ENCODE results near the gene ZNF467.
A peak's percentile ranks its signal among the peaks of the same experiment; 100 is the strongest.

Gene ZNF467

GRCh38 chr7:149748076-149748874 is 25.1 kb downstream of the ZNF467 start:
- no peak for DNase-seq (ENCODE audit: low read depth)

DNA sequence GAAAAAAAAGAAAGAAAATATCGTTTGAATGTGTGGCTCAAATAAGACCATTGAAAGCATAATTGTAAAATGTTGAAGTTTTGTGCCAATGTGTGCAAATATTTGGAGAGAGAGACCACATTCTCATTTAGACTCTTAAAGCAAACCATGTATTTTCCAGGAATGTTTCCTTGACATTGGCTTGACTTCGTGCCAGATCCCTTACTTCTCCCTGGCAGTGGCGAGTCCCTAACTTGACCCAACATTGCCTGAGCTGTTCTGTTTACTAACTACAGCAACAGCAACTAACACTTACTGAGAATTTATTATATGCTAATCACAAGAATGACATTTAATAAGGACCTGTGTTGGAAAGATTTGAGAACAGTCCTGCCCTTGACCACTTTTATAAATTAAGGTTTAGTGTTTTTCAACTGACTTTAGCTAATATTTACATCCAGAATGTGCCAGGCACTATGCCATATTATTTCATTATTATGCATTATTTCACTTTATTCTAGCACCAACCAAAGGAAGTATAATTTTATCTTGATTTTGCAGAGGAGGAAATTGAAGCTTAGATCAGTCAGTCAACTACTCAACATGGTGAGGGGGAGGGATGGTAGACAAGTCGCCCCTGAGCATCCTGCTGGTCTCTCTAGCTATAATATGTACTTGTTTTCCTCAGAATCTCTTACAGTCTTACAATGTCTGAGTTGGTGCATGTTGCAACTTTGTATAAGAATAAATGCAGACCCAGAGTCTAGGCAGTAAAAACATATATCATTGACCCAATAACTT is 29.7 kb downstream of the ZNF467 start:
- no peak for DNase-seq (ENCODE audit: low read depth)

- peak; percentile 23 for DNase-seq (ENCODE audit: low read depth)
Measured at GRCh38 chr7:149742075-149742701, 31.2 kb downstream of the ZNF467 start.

GRCh38 chr7:149741629-149742028 is 31.8 kb downstream of the ZNF467 start:
- no peak for DNase-seq (ENCODE audit: low read depth)

- no peak for DNase-seq (ENCODE audit: low read depth)
Measured at GRCh38 chr7:149736478-149737360, 36.7 kb downstream of the ZNF467 start.

DNA sequence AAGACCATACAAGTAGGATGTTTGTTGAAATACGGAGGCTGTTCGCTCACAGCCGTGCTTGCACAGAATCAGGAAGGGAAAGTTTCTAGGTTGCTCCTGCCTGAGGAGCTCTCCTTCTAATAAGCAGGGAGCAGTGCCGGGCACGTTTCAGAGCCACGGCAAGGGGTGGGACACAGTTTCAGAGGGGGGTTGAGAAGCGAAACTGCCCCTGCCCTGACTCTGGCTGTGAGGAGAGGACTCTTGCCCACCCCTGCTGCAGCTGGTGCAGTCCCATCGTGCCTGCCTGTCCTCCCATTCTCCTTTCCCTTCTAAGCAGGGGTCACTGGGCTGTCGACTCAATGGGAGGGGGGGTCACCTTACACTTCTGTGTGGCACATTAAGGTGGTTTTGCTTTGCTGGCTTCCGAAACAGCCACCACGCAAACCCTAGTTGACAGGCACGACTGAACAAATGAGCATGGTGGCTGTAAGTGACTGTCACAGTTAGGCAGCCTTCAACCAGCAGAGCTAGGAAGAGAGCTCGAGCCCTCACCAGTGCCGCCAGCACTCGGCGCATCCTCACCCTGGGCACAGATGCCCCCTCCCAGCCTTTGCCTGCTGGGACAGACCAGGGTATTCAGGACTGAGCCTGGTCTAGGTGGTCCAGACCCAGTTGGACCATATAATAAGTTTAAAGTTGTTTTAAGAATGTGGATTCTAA is 37.5 kb downstream of the ZNF467 start:
- DNase-seq (ENCODE audit: low read depth), result no peak

DNA sequence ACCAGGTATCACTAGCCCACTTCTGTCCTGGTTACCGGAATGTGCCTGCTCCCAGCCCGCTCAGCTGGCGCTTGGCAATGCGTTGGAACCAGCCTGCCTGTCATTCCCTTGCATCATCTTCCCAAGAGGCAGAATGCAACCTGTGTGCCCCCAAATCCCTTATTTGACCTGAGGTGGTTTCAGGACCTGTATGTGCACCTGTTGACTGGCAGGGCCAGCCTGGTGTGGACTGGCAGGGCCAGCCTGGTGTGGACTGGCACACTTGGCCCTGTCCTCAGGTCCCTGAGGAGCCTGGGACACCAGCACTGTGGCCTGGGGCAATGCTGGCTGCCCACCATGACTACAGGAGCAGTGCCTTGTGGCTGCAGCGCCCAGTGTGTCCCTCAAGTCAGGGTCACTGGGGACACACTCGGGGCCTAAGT is 38.2 kb downstream of the ZNF467 start:
- DNase-seq (ENCODE audit: low read depth), result no peak

GRCh38 chr7:149734791-149735075 is 38.7 kb downstream of the ZNF467 start:
- DNase-seq (ENCODE audit: low read depth), result no peak

DNA sequence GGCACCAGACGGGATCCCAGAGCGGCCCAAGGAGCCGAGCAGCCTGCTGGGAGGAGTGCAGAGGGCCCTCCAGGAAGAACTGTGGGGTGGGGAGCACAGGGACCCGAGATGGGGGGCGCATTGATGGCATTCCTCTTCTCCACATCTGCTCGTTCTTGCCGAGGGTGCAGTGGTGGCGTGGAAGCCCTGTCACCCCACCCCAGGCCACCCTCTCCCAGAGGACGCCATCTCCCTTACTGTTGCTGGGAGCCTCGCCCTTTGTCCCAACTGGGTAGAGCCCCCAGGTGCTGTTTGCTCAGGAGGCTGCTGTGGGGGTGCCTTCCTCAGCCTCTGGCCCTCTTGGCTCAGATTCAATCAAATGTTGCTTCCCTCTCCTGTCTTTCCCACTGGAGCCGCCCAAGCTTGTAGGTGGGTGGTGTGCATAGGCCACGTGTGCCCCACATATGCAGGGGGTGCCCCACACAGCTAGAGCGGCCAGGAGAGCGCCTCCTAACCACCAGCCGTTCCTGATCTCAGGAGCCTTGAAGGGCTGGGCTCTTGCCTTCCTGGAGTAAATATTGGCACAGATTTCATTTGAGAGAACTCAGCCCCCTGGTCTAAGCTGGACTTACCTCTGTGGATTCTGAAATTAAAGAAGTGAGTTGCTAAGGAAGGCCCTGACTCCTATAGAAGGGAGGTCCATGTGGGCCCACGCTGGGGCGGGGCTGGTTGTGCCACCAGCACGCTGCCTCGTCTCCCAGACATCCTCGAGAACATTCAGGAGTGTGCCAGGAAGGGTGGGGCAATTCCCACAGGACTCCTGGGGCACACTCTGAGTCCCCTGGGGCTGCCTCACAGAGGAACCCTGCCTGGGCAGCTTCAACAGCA is 39.2 kb downstream of the ZNF467 start:
- DNase-seq (ENCODE audit: low read depth), result no peak

- DNase-seq (ENCODE audit: low read depth), result no peak
Measured at GRCh38 chr7:149733131-149733923, 40.1 kb downstream of the ZNF467 start.

- DNase-seq (ENCODE audit: low read depth), result no peak
Measured at GRCh38 chr7:149732611-149733010, 40.8 kb downstream of the ZNF467 start.

GRCh38 chr7:149732111-149732561 is 41.3 kb downstream of the ZNF467 start:
- DNase-seq (ENCODE audit: low read depth), result no peak

GRCh38 chr7:149731207-149731955 is 42.0 kb downstream of the ZNF467 start:
- DNase-seq (ENCODE audit: low read depth), result no peak

DNA sequence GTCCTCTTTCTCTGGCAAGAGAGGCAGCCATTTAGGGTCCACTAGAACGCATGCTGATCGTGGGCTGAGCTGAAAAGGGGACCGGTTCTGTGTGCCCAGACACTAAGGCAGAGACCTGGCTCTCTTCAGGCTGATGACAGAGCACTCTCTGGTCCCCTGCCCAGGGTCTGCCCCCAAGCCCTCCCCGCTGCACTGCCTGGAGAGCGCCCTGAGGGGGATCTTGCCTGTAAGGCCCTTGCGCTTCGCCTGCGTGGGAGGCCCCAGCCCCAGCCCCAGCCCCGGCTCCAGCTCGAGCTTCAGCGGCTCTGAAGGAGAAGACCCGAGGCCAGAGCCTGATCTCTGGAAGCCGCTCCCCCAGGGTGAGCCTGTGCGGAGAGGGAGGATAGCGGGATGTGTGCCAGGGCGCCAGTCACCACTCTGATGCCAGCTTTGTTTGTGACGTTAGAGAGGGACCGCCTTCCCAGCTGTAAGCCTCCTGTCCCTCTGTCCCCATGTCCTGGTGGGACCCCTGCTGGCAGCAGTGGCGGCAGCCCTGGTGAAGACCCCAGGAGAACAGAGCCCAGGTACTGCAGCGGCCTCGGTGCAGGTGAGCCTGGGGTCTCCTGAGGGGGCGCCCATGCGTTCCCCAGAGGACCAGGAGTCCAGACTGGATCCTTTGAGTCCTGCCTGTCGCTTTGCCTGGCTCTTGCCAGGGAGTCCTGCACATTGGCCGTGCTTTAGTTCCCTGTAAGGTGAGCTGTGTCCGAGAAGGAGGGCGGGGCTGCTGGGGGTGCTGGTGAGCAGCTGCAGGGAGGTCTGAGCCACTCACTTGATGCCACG is 43.2 kb downstream of the ZNF467 start:
- no peak for DNase-seq (ENCODE audit: low read depth)

DNA sequence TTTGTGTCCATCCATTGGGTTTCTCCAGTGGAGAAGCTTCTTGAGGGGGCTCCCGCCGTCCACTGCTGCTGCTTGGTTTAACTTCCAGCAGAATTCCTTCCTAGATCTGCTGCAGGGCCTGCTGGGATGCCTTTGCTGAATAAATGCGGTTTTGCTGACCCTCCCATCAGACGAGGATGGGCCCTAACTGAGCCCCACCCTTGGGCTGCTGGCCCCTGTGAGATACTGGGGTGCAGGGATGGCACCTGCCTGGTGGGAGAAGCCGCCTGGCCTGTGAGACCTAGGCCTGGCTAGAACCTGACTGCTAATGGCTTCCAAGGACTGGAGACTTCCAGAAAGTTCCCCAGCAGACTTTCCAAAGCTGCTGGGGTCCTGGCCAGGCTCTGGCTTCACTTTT is 43.8 kb downstream of the ZNF467 start:
- DNase-seq (ENCODE audit: low read depth), result no peak

GRCh38 chr7:149728491-149729375 is 44.7 kb downstream of the ZNF467 start:
- no peak for DNase-seq (ENCODE audit: low read depth)

GRCh38 chr7:149727899-149728476 is 45.4 kb downstream of the ZNF467 start:
- DNase-seq (ENCODE audit: low read depth), result no peak
